Measurements from ENCODE around the gene AK1.
"Not testable (repeated sequence)": the region's sequence is repeated elsewhere in the genome, so short reads cannot be mapped to it uniquely, and the experiment has no call there.

DNA sequence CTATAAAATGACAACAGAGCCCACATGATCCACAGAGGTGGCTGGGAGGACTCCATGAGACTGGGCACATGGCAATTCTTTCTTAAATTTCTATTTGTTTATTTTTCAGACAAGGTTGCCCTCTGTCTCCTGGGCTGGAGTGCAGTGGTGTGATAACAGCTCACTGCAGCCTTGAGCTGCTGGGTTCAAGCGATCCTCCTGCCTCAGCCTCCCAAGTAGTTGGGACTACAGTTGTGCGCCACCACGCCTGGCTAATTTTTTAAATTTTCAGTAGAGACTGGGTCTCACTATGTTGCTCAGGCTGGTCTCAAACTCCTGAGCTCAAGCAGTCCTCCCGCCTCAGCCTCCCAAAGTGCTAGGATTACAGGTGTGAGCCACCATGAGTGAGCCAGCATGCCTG, 31.9 kb downstream of the AK1 start:
- TF ChIP-seq, protein P1, sequence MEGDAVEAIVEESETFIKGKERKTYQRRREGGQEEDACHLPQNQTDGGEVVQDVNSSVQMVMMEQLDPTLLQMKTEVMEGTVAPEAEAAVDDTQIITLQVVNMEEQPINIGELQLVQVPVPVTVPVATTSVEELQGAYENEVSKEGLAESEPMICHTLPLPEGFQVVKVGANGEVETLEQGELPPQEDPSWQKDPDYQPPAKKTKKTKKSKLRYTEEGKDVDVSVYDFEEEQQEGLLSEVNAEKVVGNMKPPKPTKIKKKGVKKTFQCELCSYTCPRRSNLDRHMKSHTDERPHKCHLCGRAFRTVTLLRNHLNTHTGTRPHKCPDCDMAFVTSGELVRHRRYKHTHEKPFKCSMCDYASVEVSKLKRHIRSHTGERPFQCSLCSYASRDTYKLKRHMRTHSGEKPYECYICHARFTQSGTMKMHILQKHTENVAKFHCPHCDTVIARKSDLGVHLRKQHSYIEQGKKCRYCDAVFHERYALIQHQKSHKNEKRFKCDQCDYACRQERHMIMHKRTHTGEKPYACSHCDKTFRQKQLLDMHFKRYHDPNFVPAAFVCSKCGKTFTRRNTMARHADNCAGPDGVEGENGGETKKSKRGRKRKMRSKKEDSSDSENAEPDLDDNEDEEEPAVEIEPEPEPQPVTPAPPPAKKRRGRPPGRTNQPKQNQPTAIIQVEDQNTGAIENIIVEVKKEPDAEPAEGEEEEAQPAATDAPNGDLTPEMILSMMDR (IDR thresholded peaks at IDR 0.05) = not testable (repeated sequence)
- TF ChIP-seq POLR2A (IDR thresholded peaks at IDR 0.05) = not testable (repeated sequence)

All from adrenal gland (tissue), 5 donors.